Measurements from ENCODE around the gene CFAP77.
A peak's percentile ranks its signal among the peaks of the same experiment; 100 is the strongest.

CFAP77 gene

GRCh38 chr9:132407196-132407595 lies 2.8 kb upstream of the CFAP77 start:
- DNase-seq (ENCODE audit: low read depth in 4 of 4, low spot score in 1 of 4), result no peak

- no peak for DNase-seq (ENCODE audit: low read depth in 4 of 4, low spot score in 1 of 4)
These were observed 1.5 kb upstream of the CFAP77 start for GRCh38 chr9:132408521-132408920.

- no peak for DNase-seq (ENCODE audit: low read depth in 4 of 4, low spot score in 1 of 4)
These were observed 631 bp downstream of the CFAP77 start for GRCh38 chr9:132410642-132411041.

- peak in 3 of 4 experiments; percentile 33 to 52 (median 43) for DNase-seq (ENCODE audit: low read depth in 4 of 4, low spot score in 1 of 4)
These were observed 1.1 kb downstream of the CFAP77 start for GRCh38 chr9:132411091-132411508.

- no peak for DNase-seq (ENCODE audit: low read depth in 4 of 4, low spot score in 1 of 4)
These were observed 2.1 kb downstream of the CFAP77 start for GRCh38 chr9:132412089-132412488.

- no peak for DNase-seq (ENCODE audit: low read depth in 4 of 4, low spot score in 1 of 4)
These were observed 3.9 kb downstream of the CFAP77 start for GRCh38 chr9:132413926-132414325.

- no peak for DNase-seq (ENCODE audit: low read depth in 4 of 4, low spot score in 1 of 4)
These were observed 4.7 kb downstream of the CFAP77 start for GRCh38 chr9:132414731-132415130.

GRCh38 chr9:132415181-132415580 lies 5.2 kb downstream of the CFAP77 start:
- DNase-seq (ENCODE audit: low read depth in 4 of 4, low spot score in 1 of 4), result no peak

GRCh38 chr9:132418726-132419363 lies 8.8 kb downstream of the CFAP77 start:
- DNase-seq (ENCODE audit: low read depth in 4 of 4, low spot score in 1 of 4), result no peak

- DNase-seq (ENCODE audit: low read depth in 4 of 4, low spot score in 1 of 4), result no peak
These were observed 12.6 kb downstream of the CFAP77 start for GRCh38 chr9:132422574-132422973.

- DNase-seq (ENCODE audit: low read depth in 4 of 4, low spot score in 1 of 4), result no peak
These were observed 13.5 kb downstream of the CFAP77 start for GRCh38 chr9:132423503-132423902.

- DNase-seq (ENCODE audit: low read depth in 4 of 4, low spot score in 1 of 4), result no peak
These were observed 15.1 kb downstream of the CFAP77 start for GRCh38 chr9:132424857-132425674.

GRCh38 chr9:132425675-132426062 lies 15.7 kb downstream of the CFAP77 start:
- DNase-seq (ENCODE audit: low read depth in 4 of 4, low spot score in 1 of 4), result no peak

GRCh38 chr9:132426639-132427414 lies 16.8 kb downstream of the CFAP77 start:
- DNase-seq (ENCODE audit: low read depth in 4 of 4, low spot score in 1 of 4), result no peak

- no peak for DNase-seq (ENCODE audit: low read depth in 4 of 4, low spot score in 1 of 4)
These were observed 21.0 kb downstream of the CFAP77 start for GRCh38 chr9:132430998-132431397.

GRCh38 chr9:132434881-132435280 lies 24.9 kb downstream of the CFAP77 start:
- DNase-seq (ENCODE audit: low read depth in 4 of 4, low spot score in 1 of 4), result no peak

GRCh38 chr9:132439153-132439552 lies 29.1 kb downstream of the CFAP77 start:
- no peak for DNase-seq (ENCODE audit: low read depth in 4 of 4, low spot score in 1 of 4)

- DNase-seq (ENCODE audit: low read depth in 4 of 4, low spot score in 1 of 4), result no peak
These were observed 30.7 kb downstream of the CFAP77 start for GRCh38 chr9:132440735-132441134.

GRCh38 chr9:132441404-132441803 lies 31.4 kb downstream of the CFAP77 start:
- DNase-seq (ENCODE audit: low read depth in 4 of 4, low spot score in 1 of 4), result no peak

GRCh38 chr9:132443951-132444607 lies 34.1 kb downstream of the CFAP77 start:
- DNase-seq (ENCODE audit: low read depth in 4 of 4, low spot score in 1 of 4), result no peak

- no peak for DNase-seq (ENCODE audit: low read depth in 4 of 4, low spot score in 1 of 4)
These were observed 36.9 kb downstream of the CFAP77 start for GRCh38 chr9:132446887-132447286.
